ENCODE results near the gene PLEKHA3. TPM values are rescaled to one million over a fixed set of nuclear protein-coding genes. Genes with fewer than 3 reads are reported as not detected.

Gene PLEKHA3
- total RNA-seq, 1 experiment from 2014 or later: 25.9 TPM

DNA sequence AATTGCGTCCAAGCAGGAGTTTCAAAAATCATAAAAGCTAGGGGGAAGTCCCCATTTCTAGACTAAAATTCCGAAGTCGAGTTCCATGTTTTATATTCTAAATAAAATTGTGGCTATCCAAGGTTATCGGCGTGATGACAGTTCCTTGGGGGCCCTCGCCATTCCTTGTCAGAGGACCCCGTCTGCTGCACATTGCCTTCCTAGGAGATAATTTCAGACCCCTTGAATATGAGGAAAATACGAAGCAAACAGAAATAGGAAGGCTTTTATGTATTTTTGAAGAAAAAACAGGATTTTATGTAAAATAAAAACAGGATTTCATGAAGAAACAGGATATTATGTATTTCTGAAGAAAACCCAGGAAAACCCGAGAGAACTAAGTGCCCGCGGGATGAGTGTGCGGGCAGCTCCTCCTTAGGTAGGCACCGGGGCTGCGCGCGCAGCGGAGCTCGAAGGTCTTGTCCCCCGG is 465 bp upstream of the PLEKHA3 start:
- no peak overlapping the region for H3K14ac ChIP-seq (ENCODE audit: insufficient read depth, low read length)
- H2BK12ac ChIP-seq (ENCODE audit: insufficient read length, low read depth, low read length): no peak overlapping the region
- H3K79me2 ChIP-seq (ENCODE audit: insufficient read depth, low read length): peaks cover 3% of the 10 kb centered on the region; the same call in 1 of the 2 replicates
- Mint-ChIP-seq H3K9me3 (no peaks in the 10 kb centered on the region; a peak in 1 of 5 replicates), H3K36me3 (ENCODE audit: insufficient read depth in 1 of 3, low read depth in 3 of 3) (no peaks in the 10 kb centered on the region), H3K27ac (no peak overlapping the region), H3K4me1 (peaks cover 20 to 27% of the 10 kb centered on the region in 2 experiments), H3K27me3 (ENCODE audit: low read depth) (no peaks in the 10 kb centered on the region; the same call in 1 of the 2 replicates), H3K4me3 (peak overlapping the region; percentile 91 to 97)
- H3K23me2 ChIP-seq (ENCODE audit: insufficient read length, low read depth, low read length, poor library complexity, severe bottlenecking): peaks cover 11% of the 10 kb centered on the region
- no peak overlapping the region for H2BK15ac ChIP-seq (ENCODE audit: low read depth, low read length)
- no peaks in the 10 kb centered on the region for H3K9me3 ChIP-seq (ENCODE audit: control insufficient read depth, low read depth, low read length)
- no peak for DNase-seq
- H2BK20ac ChIP-seq (ENCODE audit: low read depth, low read length, poor library complexity, severe bottlenecking): no peak overlapping the region
- WGBS (ENCODE audit: extremely low coverage, insufficient read length, low lambda C conversion rate): no CpG with 5 or more reads among the region's 19 CpGs
- TF ChIP-seq, protein P1, sequence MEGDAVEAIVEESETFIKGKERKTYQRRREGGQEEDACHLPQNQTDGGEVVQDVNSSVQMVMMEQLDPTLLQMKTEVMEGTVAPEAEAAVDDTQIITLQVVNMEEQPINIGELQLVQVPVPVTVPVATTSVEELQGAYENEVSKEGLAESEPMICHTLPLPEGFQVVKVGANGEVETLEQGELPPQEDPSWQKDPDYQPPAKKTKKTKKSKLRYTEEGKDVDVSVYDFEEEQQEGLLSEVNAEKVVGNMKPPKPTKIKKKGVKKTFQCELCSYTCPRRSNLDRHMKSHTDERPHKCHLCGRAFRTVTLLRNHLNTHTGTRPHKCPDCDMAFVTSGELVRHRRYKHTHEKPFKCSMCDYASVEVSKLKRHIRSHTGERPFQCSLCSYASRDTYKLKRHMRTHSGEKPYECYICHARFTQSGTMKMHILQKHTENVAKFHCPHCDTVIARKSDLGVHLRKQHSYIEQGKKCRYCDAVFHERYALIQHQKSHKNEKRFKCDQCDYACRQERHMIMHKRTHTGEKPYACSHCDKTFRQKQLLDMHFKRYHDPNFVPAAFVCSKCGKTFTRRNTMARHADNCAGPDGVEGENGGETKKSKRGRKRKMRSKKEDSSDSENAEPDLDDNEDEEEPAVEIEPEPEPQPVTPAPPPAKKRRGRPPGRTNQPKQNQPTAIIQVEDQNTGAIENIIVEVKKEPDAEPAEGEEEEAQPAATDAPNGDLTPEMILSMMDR (conservative IDR thresholded peaks at IDR 0.05): no peak
- no peak overlapping the region for H3K56ac ChIP-seq (ENCODE audit: insufficient read length, low read depth, low read length)
- H2BK5ac ChIP-seq (ENCODE audit: insufficient read length, low read length): no peak overlapping the region
- H2BK120ac ChIP-seq (ENCODE audit: low read depth, low read length, poor library complexity, severe bottlenecking): no peak overlapping the region
- no peak overlapping the region for H4K5ac ChIP-seq (ENCODE audit: insufficient read length, low read depth, low read length)
- H3K27ac ChIP-seq (ENCODE audit: insufficient read length, low read depth, low read length): no peak overlapping the region
- H3K4ac ChIP-seq (ENCODE audit: low read depth, low read length): no peak overlapping the region
- H3T11ph ChIP-seq (ENCODE audit: low read length): no peak overlapping the region
- H4K91ac ChIP-seq (ENCODE audit: insufficient read length, low read depth, low read length): no peak overlapping the region
- no peak overlapping the region for H2AFZ ChIP-seq (ENCODE audit: low read length)
- H3K9ac ChIP-seq (ENCODE audit: extremely low read depth, insufficient read length, low read length): peak overlapping the region; percentile 17
- H4K8ac ChIP-seq (replicated peaks; ENCODE audit: insufficient read length, low read depth, low read length): no peak overlapping the region
- peak overlapping the region; percentile 37 for H3K4me2 ChIP-seq (ENCODE audit: insufficient read depth, insufficient read length, low read length)
- no peak overlapping the region for H3K23ac ChIP-seq (ENCODE audit: insufficient read length, low read depth, low read length)
- no peaks in the 10 kb centered on the region for H3K27me3 ChIP-seq (ENCODE audit: insufficient read depth, low read length)
- no peak overlapping the region for H3K18ac ChIP-seq (ENCODE audit: insufficient read length, low read depth, low read length)
- no peak overlapping the region for H2AK5ac ChIP-seq (ENCODE audit: insufficient read length, low read length)
- H3K4me1 ChIP-seq (ENCODE audit: insufficient read depth, low read length): peaks cover 3% of the 10 kb centered on the region; the same call in 1 of the 2 replicates
- H4K20me1 ChIP-seq (ENCODE audit: control insufficient read depth, insufficient read depth, insufficient read length): no peaks in the 10 kb centered on the region
- peaks cover 3% of the 10 kb centered on the region for H3K79me1 ChIP-seq (ENCODE audit: insufficient read depth, low read depth, low read length, poor library complexity, severe bottlenecking)

Data from H9 (cell line).